ENCODE data around the gene EIF4H.

- TF ChIP-seq CTCF (conservative IDR thresholded peaks at IDR 0.05) (no peak), EZH2 (IDR thresholded peaks at IDR 0.05; ENCODE audit: low read depth) (no peak)
Observed at GRCh38 chr7:74185016-74185415, 10.9 kb downstream of the EIF4H start.

Data from PC-9 (cell line).